HFF-Myc (cell line): ENCODE data around the gene NCAN.
"Not testable (repeated sequence)": the region's sequence is repeated elsewhere in the genome, so short reads cannot be mapped to it uniquely, and the experiment has no call there.

Experiments
- DNase-seq: peaks from one replicate; pipeline ENCODE4 v3.0.0-alpha.2; 2011; ENCODE audit warnings: low read depth; ENCODE audit errors: extremely low read depth
- H3K4me3 ChIP-seq: replicated peaks from 2 replicates; pipeline ENCODE4 v1.5.1; 2011; ENCODE audit warnings: low read depth, mild to moderate bottlenecking, control low read depth, low read length
- CTCF ChIP-seq: IDR thresholded peaks from 2 replicates; pipeline ENCODE4 v1.5.1; 2012; ENCODE audit warnings: mild to moderate bottlenecking, low read depth, low read length, control low read depth; ENCODE audit errors: missing control alignments

NCAN gene

GRCh38 chr19:19234220-19234816 is 22.6 kb downstream of the NCAN start:
- no peak for TF ChIP-seq CTCF
- no peak for DNase-seq
- no peak overlapping the region for H3K4me3 ChIP-seq

- H3K4me3 ChIP-seq = no peak overlapping the region
- no peak for DNase-seq
- no peak for TF ChIP-seq CTCF
Measured at GRCh38 chr19:19236173-19236572, 24.4 kb downstream of the NCAN start.

GRCh38 chr19:19238126-19238894 is 26.6 kb downstream of the NCAN start:
- no peak overlapping the region for H3K4me3 ChIP-seq
- no peak for DNase-seq
- TF ChIP-seq CTCF = no peak

- H3K4me3 ChIP-seq = no peak overlapping the region
- TF ChIP-seq CTCF = no peak
- DNase-seq = no peak
Measured at GRCh38 chr19:19239675-19240074, 27.9 kb downstream of the NCAN start.

GRCh38 chr19:19240476-19240875 is 28.7 kb downstream of the NCAN start:
- no peak for DNase-seq
- no peak overlapping the region for H3K4me3 ChIP-seq
- TF ChIP-seq CTCF = no peak

GRCh38 chr19:19250196-19250801 is 38.5 kb downstream of the NCAN start:
- TF ChIP-seq CTCF = no peak
- DNase-seq = no peak
- no peak overlapping the region for H3K4me3 ChIP-seq

GRCh38 chr19:19253409-19253808 is 41.7 kb downstream of the NCAN start:
- not testable (repeated sequence) for DNase-seq

More at GRCh38 chr19:19253409-19253808, 41.7 kb downstream of the NCAN start:
- not testable (repeated sequence) for H3K4me3 ChIP-seq
